GM12878 (cell line): Measurements from ENCODE around the gene SHC4.

Experiments
- BRCA1 ChIP-seq: IDR thresholded peaks from 2 replicates; pipeline ENCODE4 v1.6.1; 2011; ENCODE audit warnings: low read depth, low read length, improper control_type of control experiment
- HCFC1 ChIP-seq: fragments of 150-350 bp; IDR thresholded peaks from 2 replicates; pipeline ENCODE4 v1.6.1; 2014; ENCODE audit warnings: low read length
- RBBP5 ChIP-seq: fragments of 200-600 bp; sonication (generic); conservative IDR thresholded peaks from 2 replicates; pipeline ENCODE4 v1.6.1; 2016
- RFX5 ChIP-seq: IDR thresholded peaks from 2 replicates; pipeline ENCODE4 v1.6.1; 2011; ENCODE audit warnings: low read depth, low read length, improper control_type of control experiment
- SMAD1 ChIP-seq: fragments of 450-650 bp; IDR thresholded peaks from 2 replicates; pipeline ENCODE4 v1.6.1; 2018; ENCODE audit warnings: mild to moderate bottlenecking, low read depth; ENCODE audit not compliant: partially characterized antibody
- YY1 ChIP-seq: IDR thresholded peaks from 2 replicates; pipeline ENCODE4 v1.6.1; 2011; ENCODE audit warnings: low read depth, mild to moderate bottlenecking, low read length
- ZSCAN29 ChIP-seq: fragments of 450-650 bp; IDR thresholded peaks from 2 replicates; pipeline ENCODE4 v1.6.1; 2017; ENCODE audit warnings: mild to moderate bottlenecking, moderate library complexity
- TF ChIP-seq, protein P1 (sequence below): fragments of 450-650 bp; IDR thresholded peaks from 2 replicates; pipeline ENCODE4 v1.6.1; 2017; ENCODE audit warnings: mild to moderate bottlenecking, moderate library complexity
- TF ChIP-seq, protein P2 (sequence below), 3 experiments: IDR thresholded peaks in 2 of 3; conservative IDR thresholded peaks in 1 of 3; 2 replicates each; pipeline ENCODE4 v1.5.1; 2011; ENCODE audit warnings: low read depth in 3 of 3, low read length in 3 of 3, mild to moderate bottlenecking in 3 of 3, control low read depth in 2 of 3, moderate library complexity in 2 of 3, inconsistent platforms in 1 of 3, mixed read lengths in 1 of 3; ENCODE audit not compliant: control insufficient read depth in 2 of 3, insufficient read depth in 1 of 3; ENCODE audit errors: extremely low read depth in 1 of 3
- TF ChIP-seq, protein P3 (sequence below): fragments of 450-650 bp; formaldehyde crosslinking; IDR thresholded peaks from 2 replicates; pipeline ENCODE4 v1.5.0; 2022; ENCODE audit warnings: mild to moderate bottlenecking, missing genetic modification characterization

DNA sequence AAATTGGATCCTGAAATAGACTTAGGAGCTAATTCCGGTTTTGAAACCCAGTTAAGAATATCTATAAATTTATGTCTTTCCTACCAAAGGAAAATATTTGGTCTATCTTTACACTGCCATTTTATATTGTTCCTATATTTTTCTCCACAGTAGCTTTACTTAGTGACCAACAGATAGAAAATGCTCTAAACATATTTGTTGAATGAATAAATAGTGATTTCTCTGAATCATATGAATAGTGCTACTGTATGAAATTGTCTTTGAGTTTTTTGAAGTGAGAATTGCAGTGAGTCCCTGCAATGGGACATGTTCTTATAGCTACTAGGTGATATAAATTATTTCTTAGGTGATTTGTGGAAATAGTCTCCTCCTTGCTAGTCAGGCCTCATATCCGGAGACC is 104.3 kb downstream of the SHC4 start:
- TF ChIP-seq, protein P1, sequence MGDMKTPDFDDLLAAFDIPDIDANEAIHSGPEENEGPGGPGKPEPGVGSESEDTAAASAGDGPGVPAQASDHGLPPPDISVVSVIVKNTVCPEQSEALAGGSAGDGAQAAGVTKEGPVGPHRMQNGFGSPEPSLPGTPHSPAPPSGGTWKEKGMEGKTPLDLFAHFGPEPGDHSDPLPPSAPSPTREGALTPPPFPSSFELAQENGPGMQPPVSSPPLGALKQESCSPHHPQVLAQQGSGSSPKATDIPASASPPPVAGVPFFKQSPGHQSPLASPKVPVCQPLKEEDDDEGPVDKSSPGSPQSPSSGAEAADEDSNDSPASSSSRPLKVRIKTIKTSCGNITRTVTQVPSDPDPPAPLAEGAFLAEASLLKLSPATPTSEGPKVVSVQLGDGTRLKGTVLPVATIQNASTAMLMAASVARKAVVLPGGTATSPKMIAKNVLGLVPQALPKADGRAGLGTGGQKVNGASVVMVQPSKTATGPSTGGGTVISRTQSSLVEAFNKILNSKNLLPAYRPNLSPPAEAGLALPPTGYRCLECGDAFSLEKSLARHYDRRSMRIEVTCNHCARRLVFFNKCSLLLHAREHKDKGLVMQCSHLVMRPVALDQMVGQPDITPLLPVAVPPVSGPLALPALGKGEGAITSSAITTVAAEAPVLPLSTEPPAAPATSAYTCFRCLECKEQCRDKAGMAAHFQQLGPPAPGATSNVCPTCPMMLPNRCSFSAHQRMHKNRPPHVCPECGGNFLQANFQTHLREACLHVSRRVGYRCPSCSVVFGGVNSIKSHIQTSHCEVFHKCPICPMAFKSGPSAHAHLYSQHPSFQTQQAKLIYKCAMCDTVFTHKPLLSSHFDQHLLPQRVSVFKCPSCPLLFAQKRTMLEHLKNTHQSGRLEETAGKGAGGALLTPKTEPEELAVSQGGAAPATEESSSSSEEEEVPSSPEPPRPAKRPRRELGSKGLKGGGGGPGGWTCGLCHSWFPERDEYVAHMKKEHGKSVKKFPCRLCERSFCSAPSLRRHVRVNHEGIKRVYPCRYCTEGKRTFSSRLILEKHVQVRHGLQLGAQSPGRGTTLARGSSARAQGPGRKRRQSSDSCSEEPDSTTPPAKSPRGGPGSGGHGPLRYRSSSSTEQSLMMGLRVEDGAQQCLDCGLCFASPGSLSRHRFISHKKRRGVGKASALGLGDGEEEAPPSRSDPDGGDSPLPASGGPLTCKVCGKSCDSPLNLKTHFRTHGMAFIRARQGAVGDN: no peak
- TF ChIP-seq RBBP5 (no peak), RFX5 (no peak), ZSCAN29 (no peak), HCFC1 (no peak), BRCA1 (no peak), YY1 (no peak), SMAD1 (no peak)
- TF ChIP-seq, protein P2, sequence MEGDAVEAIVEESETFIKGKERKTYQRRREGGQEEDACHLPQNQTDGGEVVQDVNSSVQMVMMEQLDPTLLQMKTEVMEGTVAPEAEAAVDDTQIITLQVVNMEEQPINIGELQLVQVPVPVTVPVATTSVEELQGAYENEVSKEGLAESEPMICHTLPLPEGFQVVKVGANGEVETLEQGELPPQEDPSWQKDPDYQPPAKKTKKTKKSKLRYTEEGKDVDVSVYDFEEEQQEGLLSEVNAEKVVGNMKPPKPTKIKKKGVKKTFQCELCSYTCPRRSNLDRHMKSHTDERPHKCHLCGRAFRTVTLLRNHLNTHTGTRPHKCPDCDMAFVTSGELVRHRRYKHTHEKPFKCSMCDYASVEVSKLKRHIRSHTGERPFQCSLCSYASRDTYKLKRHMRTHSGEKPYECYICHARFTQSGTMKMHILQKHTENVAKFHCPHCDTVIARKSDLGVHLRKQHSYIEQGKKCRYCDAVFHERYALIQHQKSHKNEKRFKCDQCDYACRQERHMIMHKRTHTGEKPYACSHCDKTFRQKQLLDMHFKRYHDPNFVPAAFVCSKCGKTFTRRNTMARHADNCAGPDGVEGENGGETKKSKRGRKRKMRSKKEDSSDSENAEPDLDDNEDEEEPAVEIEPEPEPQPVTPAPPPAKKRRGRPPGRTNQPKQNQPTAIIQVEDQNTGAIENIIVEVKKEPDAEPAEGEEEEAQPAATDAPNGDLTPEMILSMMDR (IDR thresholded peaks at IDR 0.05 in 2 of 3, conservative IDR thresholded peaks at IDR 0.05 in 1 of 3; ENCODE audit: control insufficient read depth in 2 of 3, extremely low read depth in 1 of 3, insufficient read depth in 1 of 3, low read depth in 3 of 3, low read length in 3 of 3): no peak
- TF ChIP-seq, protein P3, sequence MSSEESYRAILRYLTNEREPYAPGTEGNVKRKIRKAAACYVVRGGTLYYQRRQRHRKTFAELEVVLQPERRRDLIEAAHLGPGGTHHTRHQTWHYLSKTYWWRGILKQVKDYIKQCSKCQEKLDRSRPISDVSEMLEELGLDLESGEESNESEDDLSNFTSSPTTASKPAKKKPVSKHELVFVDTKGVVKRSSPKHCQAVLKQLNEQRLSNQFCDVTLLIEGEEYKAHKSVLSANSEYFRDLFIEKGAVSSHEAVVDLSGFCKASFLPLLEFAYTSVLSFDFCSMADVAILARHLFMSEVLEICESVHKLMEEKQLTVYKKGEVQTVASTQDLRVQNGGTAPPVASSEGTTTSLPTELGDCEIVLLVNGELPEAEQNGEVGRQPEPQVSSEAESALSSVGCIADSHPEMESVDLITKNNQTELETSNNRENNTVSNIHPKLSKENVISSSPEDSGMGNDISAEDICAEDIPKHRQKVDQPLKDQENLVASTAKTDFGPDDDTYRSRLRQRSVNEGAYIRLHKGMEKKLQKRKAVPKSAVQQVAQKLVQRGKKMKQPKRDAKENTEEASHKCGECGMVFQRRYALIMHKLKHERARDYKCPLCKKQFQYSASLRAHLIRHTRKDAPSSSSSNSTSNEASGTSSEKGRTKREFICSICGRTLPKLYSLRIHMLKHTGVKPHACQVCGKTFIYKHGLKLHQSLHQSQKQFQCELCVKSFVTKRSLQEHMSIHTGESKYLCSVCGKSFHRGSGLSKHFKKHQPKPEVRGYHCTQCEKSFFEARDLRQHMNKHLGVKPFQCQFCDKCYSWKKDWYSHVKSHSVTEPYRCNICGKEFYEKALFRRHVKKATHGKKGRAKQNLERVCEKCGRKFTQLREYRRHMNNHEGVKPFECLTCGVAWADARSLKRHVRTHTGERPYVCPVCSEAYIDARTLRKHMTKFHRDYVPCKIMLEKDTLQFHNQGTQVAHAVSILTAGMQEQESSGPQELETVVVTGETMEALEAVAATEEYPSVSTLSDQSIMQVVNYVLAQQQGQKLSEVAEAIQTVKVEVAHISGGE (CRISPR knock-in tag): no peak
